ENCODE measurements around the gene CDH18.

DNA sequence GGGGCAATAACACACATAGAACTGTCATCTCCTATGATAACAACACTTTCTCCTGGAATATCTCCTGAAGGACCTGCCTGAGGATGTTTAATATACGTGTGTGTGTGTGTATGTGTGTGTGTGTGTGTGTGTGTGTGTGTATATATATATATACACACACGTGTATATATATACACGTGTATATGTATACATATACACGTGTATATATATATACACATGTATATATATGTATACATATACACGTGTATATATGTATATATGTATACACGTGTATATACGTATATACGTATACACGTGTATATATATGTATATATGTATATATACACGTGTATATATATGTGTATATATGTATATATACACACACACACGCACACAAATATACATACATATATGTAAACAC is 27.5 kb downstream of the CDH18 start:
- TF ChIP-seq CTCF (IDR thresholded peaks at IDR 0.05; ENCODE audit: poor library complexity, severe bottlenecking) = no peak
- no peak for TF ChIP-seq RAD21 (conservative IDR thresholded peaks at IDR 0.05)

Data from neural cell (in vitro differentiated cells).